Measurements from ENCODE around the gene TKT.

The TKT gene

DNA sequence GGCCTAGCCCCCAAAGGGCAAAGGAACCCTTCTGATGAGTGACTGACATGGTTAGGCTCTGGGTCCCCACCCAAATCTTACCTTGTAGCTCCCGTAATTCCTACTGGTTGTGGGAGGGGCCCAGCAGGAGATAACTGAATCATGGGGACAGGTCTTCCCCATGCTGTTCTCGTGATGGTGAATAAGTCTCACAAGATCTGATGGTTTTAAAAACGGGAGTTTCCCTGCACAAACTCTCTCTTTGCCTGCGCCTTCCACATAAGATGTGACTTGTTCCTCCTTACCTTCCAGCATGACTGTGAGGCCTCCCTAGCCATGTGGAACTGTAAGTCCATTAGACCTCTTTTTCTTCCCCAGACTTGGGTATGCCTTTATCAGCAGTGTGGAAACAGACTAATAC, 16.9 kb downstream of the TKT start:
- DNase-seq = no peak

- no peak for DNase-seq
Observed at GRCh38 chr3:53238051-53238850, 17.6 kb downstream of the TKT start.

GRCh38 chr3:53236112-53236841, 19.5 kb downstream of the TKT start:
- peak; percentile 36 for DNase-seq

GRCh38 chr3:53235545-53235944, 20.3 kb downstream of the TKT start:
- DNase-seq = no peak

DNA sequence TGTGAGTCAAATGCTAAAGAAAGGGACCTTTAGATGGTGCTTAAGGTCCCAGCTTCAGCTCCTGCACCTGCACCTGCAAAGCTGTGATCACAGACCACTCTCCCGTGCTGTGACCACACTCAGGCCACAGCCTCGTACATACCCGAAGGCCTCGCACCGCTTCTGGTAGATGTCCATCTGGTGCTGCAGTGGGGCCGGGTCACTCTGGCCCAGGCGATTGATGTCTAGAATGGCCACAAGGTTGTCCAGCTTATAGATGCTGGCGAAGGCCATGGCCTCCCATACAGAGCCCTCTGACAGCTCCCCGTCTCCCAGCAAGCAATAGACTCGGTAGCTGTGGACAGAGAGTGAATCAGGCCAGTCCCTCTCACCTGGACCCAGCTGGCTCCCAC, 21.0 kb downstream of the TKT start:
- DNase-seq = no peak

DNA sequence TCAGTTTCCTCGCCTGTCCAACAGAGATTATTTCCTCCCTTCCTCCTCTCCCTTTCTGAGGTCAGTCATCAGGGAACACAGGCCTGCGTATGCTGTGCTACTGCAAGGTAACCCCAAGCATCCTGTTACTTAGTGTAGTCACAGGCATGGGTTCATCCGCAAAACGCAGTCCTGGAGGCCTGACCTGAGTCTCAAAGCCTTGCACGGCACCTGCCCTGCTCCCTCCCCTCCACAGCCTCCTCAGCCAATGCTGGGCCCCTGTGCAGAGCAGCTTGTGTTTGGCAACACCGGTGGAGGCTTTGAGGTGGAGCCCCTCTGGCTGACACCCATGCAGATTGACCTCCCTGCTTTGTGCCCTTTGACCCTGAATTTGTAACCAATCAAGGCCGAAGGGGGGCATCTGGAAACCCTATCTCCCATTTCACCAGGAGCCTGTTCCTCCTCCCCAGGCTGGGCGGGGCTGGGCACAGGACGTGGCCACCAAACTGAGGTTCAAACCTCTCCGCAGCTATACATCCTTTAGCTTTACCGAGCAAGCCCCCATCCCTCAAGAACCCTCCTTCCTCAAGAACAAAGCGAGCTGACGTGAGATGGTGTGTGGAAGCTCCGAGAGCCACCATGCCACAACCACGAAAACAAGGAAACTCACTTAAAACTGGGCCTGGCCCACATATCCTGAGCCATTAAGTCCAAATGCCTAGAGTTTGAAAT, 21.5 kb downstream of the TKT start:
- DNase-seq = no peak

DNA sequence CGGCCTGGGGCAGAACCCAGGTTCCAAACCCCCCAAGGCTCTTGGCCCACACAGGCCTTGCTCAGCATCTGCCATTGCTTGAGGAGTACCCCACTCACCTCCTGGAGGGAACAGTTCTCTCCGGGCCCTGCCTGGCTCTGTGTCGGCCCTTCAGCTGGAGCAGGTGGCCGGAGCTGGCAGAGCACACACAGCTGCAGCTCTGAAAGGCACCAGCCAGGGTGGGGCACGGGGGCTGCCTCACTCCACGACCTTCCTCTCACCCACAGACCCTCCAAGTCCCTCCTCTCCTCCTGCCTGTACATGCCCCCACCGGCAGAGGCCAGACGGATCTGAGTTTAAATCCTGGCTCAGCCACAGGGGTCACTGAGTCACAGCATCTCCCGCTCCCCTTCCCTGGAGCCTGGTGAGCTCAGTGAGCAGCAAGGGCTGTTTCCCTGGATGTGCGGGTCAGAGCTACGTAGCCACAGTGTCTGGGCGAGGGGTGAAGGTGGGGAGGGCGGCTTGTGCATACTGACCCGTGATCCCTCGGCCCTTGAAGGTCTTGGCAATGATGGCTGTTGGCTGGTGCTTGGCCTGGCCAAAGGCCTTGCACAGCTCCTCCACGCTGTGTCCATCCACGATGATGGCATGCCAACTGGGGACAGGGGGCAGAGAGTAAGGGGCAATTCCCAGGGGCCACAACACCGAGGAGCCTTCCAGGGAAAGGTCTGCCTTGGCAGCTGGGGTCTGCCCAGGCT, 23.0 kb downstream of the TKT start:
- no peak for DNase-seq

DNA sequence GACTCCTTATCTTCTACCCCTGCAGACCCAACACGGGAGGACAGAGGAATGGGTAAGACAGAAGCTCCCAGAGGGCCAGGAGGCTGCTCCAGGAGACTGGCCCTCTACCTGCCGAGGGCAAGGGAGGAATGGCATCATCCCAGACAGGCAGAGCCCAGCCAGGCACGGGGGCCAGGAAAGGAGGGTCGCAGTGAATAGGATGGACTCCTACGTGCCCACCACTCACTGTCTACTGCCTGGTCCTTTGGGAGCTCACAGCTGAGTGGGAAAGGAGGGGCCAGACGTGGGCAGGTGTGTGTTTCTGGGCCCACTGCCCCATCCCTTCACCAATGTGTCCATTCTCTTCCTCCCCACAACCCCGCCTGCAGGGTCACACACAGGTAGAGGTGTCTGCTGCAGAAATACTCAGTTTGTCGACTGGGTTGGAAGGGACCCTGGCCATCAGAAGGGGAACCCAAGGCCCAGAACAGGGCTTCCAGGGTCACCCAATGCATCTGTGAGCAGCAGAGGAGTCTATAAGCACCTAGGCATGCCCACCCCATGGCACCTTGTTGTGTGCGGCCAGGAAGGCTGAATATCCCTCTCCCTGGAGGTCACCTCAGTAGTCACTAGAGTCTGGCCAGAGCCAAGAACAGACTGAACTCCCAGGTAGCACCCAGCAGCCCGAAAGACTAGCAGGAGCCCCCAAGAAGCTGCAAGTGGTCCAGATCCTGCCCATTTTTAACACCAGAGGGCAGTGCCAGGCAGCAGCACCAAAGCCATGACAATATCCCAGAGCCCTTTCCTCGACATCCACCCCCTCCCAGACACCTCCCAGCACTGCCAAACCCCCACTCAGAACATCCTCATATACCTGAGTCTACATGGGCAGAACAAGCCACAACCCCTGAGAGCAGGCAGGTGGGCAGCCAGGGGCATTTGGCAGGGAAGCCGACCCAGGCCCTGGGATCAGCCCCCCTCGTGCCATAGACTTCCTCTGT, 24.0 kb downstream of the TKT start:
- DNase-seq = no peak

- no peak for DNase-seq
Observed at GRCh38 chr3:53230789-53231188, 25.0 kb downstream of the TKT start.

DNA sequence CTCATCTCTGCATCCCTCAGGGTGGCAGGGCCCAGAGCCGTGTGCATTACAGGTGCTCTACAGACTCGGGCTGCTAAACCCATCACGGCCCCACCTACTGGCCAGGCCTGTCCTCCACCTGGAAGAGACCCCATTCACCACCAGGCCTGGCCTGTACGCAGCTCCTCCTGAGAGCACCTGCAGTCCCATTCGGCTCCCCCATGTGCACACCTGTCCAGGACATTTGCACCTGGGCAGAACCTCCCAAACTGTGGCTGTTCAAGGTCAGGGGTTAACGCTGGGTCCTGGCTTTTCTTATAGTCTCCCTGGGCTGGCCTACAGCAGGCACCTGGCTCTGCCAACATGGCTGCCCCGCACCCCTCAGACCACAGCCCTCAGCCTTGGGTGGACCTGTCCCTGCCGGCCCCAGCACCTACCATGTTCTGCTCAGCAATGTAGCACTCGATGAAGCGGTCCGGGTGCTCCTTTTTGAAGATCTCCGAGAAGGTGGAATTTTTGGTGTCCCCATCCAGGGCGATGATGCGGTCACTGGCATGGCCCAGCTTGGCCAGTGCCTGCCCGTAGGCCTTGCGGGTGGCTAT, 25.7 kb downstream of the TKT start:
- DNase-seq = no peak

DNA sequence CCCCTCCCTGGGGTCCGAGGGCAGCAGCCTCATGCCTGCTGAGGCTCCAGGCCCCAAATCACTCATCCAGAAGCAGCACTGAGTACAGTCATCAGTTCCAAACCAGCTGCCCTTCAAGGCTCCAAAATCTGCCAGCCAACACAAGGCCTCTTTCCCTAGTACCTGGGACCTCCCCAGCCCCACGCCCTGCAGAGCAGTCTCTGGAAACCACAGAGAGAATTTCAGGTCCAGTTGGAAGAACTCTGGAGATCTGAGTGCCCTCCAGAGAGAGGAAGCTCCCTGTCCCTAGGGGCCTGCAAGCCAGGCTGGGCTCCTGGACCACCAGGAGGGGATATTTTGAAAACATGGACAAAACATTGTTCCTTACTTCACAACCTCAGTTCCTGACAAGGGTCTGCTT, 26.2 kb downstream of the TKT start:
- DNase-seq = no peak

DNA sequence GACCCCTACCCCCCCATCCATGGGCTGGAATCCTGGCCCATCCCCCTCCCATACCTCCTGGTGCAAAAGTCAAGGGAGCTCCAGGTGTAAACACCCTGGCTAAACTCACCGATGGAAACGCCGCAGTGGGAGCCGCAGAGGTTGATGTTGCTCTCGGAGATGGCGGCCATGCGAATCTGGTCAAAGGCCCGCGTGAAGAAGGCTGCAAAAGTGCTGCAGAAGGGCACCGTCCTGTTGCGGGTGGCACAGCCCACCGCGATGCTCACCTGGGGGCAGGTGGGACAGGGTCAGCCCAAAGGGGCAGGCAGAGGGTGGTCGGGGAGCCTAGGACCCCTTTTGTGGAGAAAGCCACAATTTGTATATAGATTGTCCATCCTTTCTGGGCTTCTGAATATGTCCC, 26.7 kb downstream of the TKT start:
- DNase-seq = no peak

DNA sequence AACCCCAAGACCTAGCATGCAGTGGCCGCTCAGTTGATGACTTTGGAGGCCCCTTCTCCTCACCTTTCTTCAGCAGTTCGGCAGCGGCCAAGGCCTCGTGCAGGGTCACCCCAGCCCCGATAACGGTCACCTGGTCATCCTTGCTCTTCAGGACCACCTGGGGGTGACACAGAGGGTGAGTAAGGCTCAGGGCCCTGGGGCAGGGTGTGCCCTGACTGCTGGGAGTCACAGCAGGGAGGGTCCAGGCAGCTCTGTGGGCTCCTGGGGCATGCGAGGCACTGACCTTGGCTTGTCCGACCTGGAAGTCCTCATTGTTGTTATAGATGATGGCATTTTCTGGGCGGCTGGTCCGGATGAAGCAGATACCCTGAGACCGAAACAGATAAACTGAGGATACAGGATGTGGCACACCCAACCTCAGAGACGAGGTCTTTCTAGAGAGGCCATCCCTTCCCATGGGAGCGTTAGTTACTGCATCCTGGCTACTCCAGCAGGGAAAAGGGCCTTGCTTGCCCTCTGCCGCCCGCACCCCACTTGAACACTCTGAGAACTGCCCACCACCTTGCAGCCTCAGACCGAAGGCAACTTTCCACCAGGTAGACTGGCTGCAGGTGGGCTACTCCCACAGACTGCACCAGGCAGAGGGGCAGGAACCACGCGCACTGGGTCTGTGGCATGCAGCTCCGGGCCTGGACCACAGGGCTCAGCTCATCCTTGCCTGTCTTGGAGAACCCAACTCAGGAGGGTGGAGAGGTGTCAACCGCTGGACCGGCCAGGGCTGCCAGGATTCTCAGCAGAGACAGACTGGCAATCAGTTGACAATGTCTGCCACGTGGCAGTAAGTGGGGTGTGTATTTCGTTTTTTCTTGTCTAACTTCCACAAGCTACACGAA, 27.6 kb downstream of the TKT start:
- DNase-seq = no peak

DNA sequence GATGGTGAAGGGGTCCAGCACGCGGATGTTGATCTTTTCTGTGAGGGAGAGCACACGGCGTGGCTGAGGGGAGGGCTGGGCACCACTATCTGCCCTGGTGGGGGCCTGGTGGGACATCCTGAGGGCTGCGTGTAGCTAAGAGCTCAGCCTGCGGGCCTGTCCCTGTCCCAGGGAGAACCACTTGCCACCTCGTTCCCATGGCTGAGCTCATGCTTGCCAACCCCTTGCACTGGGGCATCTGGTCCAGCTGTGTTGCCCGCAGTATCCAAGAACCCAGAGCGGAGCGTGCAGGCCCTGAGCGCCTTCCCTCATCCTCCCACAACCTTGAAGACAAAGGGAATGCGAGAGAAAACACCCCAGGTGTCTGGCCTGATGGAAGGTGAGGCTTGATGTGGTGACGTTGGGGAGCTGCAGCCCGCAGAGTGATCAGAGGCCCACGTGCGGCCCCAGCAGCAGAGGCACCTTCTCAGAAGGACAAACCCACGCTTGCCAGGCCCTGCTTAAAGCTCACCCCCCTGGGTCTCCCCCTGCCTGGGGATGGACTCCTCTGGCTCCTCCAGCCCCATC, 28.9 kb downstream of the TKT start:
- no peak for DNase-seq

DNA sequence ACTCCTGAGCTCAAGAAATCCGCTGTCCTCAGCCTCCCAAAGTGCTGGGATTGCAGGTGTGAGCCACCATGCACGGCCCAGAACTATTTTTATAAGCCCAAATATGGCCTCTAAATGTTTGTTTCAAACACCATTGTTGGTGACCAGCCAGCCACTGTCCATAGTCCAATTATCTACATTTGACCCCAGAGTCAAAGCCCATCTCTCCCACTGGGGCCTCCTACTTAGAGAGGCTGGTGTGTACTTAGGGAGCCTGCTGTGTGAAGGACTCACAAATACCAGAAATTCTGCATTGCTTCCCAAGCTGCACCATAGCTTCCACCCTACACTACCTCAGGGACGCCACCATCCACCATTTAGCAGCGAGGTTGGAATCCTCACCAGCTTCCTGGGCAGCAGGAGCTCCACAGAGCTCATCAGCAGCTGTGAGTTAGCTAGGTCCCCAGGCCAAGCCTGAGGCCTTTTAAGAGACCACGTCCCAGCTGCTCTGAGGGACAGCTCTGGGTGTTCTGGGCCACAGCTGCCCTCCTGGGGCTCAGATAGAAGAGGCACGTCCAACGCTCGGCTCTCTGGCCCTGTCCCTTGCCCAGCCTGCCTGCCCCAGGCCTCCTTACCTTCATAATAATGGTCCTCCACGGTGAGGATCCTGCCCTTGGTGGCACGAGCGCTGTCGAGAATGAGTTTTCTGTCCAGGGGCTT, 29.5 kb downstream of the TKT start:
- no peak for DNase-seq

DNA sequence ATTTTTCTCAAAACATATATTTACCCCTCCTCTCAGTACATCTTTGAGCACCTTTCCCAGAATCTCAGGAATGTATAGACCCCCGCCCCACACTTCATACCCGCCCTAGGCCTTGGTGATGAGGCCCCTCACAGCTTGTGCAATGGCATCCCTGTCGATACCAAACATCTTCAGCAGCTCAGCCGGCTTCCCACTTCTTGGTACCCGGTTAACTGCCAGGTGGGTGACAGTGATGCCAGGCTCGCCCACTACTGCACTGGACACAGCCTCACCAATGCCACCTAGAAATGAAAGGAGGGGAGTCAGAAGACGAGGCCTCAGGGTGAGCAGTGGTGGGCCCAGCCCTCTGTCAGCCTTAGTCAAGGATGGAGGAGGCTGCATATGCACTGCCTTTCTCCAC, 30.2 kb downstream of the TKT start:
- DNase-seq = no peak

- DNase-seq = no peak
Observed at GRCh38 chr3:53225181-53225580, 30.6 kb downstream of the TKT start.

DNA sequence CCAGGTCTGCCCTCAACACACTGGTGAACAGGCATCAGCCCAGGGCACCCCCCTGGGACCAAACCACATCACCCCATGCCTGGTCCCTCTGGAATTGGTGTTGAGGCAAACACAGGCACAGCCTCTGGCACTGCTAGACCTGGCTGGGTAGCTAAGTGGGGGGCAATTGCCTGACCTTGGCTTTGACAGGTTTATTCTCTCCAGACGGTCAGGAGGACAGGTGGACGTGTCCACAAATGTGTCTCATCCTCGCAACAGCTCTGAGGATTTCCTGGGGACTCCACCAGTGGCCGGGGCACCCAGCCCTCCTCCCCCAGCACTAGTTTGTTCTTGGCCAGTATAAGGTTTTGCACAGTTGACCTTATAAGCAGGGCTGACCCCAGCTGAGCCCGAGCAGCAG, 31.3 kb downstream of the TKT start:
- DNase-seq = no peak

GRCh38 chr3:53224026-53224425, 31.8 kb downstream of the TKT start:
- DNase-seq = no peak
